Stimulated activated CD4-positive, alpha-beta T cell treated with anti-CD3 and anti-CD28 coated beads, TNF-alpha, amount 100 ng/mL, for 48 hours (primary cell): ENCODE measurements around the gene APOO.

ENCODE experiments used
- DNase-seq, 3 donors: peaks; one replicate each; pipeline ENCODE4 v3.0.0-alpha.2; 2020; ENCODE audit warnings: low read depth in 3 of 3

The APOO gene

DNA sequence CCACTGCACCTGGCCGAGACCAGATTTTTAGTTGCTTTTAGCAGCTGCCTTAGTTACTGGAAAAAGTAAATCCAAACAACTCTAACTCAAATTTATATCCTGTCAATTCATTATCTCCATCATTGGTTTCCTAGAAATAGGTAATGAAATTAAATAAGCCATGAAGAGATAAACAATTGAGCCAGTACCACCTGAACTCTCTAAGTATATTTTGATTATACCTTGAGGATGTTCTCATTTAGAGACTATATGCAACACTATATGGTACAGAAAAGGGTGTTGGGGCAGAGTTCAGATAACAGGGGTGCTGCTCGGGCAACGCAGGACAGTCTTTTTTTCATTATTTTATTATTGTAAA lies 89.8 kb downstream of the APOO start:
- DNase-seq = no peak

DNA sequence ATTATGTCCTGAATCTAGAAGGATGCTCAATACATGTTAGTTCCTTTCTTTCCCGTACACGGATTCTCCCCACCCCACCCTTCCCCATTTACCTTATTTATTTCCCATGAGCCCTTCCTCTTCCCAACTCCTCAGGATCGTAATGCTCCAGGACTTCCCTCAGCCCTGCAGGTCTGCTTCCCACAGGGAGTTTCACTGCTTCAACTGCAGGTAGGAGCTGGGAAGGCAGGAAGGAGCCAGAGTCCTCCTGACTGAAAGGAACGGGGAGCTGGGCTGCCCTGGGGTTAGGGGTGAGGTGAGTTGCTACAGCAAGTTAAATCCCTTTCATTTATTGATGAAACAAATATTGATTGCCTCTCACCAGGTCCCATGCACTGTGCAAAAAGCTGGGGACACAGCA lies 91.6 kb downstream of the APOO start:
- no peak for DNase-seq

DNA sequence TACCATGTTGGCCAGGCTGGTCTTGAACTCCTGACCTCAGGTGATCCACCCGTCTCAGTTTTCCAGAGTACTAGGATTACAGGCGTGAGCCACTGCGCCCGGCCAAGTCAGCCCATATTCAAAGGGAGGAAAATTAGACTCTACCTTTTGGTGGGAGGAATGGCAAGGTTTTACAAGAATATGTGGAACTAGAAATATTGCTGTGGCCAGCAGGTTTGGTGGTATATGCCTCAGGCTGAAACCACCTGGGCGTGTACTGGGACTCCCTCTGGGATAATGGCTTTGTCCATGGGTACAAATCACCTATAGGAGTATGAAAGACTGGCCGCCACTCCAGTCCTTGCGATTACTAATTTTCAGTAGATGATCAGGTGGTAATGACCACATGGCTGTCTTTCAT lies 92.4 kb downstream of the APOO start:
- no peak for DNase-seq

DNA sequence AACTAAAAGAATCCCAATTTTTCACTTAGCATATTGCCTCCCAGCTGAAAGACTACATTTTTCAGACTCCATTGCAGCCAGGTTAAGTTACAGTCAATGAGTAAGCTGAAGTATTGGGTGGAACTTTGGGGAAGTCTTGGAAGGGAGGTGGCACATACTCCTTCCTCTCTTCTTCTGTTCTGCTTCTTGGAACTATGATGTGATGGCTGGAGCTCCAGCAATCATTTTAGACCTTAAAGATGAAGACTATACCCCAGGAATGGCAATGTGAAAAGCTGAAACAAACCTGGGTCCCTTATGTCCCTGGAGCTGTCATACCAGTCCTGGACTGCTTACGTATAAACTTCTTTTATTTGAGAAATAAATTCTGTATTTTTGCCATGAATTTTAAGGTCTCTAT lies 93.9 kb downstream of the APOO start:
- no peak for DNase-seq

DNA sequence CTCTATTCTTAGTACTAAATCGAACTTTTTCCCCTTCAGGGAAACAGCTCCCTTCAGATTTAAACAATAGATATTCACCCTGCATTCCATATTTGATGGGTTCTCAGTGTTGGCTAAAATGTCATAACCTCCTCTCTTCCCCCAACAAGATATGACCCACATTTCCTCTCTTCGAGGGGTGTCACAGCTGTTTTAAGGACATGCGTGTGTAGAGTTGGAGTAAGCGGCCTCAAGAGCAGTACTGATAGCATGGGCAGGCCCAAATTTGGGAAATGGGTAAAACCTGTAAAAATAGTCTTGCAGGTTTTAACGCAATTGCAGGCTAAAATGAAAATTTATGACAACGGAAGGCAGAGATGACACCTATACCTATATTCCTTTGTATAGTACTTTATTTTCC lies 96.1 kb downstream of the APOO start:
- DNase-seq = no peak

DNA sequence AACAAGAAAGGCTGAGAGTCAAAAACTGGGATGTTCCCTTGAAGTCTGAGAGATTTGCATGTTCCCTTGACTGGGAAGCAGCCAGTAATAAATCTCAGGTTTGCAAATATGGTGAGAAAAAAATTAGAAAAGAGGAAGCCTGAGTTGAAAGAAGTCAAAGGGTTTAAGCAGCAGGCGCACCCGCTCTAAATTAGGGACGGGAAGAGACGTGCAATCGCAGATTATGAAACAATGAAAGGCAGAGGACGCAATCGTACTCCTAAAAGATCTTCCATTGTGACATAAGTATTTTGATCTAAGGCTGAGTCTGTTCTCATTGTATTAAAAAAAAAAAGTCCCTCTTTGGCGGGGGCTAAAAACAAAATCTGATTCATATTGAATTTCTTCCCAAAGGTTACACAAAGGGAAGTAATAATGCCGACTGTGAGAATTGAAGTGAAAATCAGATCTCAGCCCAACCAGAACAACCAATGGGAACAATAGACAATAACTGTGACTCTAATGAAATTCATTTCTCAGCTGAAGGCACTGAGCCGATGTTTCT lies 96.6 kb downstream of the APOO start:
- no peak for DNase-seq

DNA sequence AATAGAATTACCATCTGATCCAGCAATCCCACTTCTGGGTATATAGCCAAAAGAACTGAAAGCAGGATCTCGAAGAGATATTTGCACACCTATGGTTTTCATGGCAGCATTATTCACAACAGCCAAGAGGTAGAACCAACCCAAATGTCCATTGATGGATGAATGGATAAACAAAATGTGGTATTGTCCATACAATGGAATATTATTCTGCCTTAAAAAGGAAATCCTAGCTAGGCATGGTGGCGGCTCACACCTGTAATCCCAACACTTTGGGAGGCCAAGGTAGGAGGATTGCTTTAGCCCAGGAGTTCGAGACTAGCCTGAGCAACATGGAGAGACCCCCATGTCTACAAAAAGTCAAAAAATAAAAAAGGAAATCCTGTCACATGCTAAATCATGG lies 97.5 kb downstream of the APOO start:
- DNase-seq = no peak

DNA sequence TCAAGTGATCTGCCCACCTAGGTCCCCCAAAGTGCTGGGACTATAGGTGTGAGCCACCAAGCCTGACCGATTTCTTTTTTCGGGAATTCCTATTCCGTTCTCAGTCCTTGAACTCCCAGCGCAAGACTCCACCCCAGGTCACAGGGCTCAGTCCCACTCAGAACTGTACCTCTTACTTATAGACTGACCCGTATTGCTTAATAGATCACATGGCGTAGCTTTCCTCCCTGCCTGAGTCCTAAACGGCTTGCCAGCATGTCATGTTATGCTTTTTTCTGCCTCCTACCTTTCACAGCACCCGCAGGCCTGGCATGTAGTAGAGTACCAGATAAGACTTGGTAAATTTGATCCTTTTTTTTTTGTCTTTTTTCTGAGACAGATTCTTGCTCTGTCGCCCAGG lies 102.3 kb downstream of the APOO start:
- DNase-seq = no peak

DNA sequence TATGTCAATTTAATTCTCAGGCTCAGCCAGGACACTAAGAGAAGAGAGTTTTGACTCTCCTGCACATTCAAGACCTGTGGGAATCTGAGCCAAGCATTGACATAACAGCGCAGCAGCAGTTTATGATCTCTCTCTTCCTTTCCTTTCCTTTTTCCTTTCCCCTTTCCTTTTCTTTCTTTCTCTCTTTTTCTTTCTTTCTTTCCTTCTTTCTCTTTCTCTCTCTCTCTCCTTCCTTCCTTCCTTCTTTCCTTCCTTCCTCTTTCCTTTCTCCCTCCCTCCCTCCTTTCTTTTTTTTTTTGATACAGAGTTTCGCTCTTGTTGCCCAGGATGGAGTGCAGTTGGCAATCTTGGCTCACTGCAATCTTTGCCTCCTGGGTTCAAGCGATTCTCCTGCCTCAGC lies 103.2 kb downstream of the APOO start:
- no peak for DNase-seq

DNA sequence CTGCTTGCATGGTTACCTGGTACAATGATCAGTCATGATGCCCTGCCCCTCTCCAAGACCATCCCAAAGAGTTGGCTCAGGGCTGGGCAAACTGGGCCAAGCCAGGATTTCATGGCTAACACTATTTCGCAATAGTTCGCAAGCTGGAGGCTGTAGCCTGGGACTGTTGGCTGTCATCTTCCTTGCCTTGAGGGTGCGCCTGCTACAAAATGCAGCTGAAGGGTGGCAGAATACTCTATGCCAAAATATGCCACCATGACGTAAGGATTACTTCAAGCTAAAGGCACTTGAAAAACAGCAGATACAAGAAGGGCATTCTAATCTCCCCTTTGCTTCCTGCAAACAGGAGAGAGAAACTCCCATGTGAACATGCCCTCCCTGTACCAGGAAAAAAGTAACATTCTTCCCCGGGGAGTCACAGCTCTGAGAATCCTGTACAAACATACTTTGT lies 103.8 kb downstream of the APOO start:
- no peak for DNase-seq

DNA sequence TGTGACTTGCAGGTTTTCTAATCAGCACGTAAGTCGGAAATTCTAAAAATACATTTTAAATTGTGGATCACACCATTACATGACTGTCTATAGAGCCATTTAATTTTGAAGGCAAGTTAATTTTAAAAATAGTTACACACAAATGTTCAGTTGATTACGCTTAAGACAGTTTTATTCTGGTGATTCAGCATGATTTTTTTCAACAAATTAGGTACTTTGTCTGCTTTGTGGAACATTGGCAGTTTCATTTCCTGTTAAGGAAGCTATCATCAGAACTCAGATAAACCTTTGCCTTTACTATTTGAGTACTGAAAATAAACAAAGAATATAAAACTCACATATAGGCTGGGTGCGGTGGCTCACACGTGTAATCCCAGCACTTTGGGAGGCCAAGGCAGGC lies 105.3 kb downstream of the APOO start:
- DNase-seq = no peak

DNA sequence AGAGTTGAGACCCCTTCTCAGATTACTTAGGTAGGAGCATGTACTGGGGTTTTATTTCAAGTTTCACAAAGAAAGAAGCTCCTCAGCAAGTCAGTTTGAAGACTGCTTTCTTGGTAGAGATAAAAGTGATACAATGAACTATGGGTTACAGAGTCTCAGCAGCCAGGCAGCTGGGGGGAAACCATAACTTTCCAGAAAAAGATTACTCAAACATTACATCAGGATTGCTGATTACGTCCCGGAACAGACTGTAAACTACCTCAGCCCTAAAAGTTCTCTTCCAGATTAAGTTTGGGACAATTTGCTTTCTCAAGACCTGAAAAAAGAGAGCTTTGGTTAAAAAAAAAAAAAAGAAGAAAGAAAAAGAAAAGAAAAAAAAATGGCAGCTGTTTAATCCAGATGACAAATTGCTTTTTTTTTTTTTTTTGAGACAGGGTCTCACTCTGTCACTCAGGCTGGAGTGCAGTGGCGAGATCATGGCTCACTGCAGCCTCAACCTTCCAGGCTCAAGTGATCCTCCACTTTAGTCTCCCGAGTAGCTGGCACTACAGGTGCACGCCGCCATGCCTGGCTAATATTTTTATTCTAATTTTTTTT lies 108.2 kb downstream of the APOO start:
- DNase-seq = no peak

DNA sequence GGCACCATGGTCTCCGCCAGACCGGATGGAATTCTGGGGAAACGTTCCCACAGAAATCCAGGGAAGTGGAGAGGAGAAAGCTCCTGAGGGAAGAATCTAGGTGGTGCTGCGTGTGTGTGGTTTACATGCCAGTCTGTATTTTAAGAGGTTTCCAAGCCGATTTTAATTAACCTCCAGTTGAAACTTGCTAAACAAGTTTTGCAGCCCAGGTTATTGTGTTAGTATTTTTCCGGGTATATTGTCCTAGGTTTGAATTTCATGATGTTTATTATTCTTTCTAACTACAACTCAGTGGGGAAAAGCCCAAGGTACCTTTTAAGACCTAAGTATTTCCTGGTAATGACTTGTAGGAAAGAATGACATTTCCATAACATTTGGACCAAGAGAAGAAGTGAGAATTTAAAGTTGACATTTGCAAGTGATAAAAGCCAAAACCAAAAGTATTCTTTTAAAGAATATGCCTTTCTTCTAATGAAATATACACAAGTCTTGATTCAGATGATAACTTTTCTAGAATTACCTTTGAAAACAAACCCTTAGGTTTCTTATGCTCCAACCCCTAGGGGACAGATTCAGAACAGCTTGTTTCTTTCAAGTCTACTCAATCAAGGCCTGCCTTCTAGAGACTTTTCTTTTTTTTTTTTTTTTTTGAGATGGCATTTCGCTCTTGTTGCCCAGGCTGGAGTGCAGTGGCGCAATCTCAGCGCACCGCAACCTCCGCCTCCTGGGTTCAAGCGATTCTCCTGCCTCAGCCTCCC lies 110.2 kb downstream of the APOO start:
- no peak for DNase-seq

DNA sequence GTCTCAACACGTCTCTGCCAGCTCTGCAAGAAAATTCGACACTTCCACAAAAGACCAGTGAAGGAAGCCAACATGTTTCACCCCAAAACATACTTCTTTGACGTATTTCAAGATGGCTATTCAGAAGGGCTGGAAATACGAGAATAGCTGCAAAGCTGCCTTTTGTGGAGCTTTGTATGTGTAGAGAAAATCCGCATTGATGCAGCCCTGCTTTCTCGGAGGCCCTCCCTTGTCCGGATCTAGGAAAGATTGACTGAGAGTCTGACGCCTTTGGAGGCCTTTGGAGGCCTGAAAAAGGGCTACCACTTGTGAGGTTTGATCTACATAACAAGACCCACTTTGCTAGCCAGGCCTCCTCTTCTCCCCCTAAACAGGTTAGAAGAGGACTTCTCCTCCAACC lies 112.5 kb downstream of the APOO start:
- DNase-seq = no peak

DNA sequence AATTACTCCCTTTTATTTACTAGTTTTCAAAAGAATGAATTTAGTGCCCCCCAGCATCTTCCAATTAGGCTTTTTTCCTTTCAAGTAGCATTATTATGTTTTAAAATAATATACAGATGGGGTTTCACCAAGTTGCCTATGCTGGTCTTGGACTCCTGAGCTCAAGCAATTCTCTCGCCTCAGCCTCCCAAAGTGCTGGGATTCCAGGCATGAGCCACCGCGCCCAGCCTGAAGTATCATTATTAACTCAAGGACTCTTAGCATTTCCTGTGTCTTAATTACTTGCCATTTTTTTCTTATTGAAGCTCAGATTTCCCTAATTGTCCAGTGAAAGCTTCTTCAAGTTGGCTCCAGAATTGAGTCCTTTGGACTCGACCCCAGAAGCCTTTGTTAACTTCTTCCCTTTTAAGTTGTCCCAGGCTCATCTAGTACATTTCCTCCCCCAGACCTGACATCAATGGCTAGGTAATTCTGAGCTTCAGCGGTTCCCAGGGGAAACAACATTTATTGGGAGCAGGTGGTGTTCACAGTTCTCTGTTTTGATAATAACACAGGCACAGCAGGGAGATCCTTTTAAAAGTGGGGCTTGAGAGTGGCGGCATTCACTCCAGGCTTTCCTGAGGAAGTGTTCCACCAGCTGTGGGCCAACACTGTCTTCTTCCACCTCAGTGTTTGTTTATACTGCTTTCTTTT lies 114.7 kb downstream of the APOO start:
- DNase-seq = no peak

DNA sequence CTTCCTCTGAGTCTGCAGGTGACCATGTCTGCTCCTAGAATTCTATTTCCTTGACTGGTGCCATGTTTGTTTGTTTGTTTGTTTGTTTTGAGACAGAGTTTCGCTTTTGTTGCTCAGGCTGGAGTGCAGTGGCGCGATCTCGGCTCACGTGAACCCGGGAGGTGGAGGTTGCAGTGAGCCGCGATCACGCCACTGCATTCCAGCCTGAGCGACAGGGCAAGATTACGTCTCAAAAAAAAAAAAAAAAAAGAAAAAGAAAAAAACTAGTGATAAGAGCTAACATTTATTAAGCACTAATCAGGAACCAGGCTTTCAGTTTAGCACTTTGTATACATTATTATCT lies 117.6 kb downstream of the APOO start:
- DNase-seq = no peak

DNA sequence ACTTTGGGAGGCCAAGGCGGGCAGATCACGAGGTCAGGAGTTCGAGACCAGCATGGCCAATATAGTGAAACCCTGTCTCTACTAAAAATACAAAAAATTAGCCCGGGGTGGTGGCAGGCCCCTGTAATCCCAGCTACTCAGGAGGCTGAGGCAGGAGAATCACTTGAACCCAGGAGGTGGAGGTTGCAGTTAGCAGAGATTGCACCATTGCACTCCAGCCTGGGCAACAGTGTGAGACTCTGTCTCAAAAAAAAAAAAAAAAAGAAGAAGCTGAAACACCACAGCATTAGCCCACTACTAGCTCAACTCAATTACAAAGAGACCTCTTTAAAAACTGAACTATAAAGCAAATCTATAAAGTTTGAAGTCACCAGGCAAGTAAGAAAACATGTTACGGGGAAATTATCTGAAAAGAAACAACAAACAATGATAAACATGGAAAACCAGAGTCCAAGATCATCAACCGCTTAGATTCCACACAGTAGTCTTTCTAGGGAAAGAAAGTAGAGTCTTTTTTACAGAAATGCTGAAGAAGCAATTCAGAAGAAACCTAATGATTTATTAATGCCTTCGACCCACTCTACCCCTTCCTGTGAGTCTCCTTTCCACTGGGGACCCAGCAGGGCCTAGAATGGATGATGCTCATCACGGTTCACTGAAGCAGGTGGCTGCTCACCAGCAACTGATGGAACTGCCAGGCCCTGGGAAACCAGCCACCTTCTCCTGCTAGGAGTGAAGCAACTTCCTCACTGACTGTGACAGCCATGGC lies 118.2 kb downstream of the APOO start:
- DNase-seq = no peak

DNA sequence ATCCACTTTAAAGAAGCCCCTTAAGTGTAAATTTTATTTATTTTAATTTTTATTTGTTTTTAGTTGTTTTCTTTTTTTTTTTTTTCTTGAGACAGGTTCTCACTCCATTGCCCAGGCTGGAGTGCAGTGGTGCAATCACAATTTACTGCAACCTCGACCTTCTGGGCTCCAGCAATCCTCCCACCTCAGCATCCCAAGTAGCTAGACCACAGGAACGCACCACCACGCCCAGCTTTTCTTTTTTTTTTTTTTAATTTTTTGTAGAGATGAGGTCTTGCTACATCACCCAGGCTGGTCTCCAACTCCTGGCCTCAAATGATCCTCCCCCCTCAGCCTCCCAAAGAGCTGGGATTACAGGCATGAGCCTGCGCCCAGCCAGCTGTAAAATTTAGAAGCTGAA lies 118.8 kb downstream of the APOO start:
- DNase-seq = no peak

DNA sequence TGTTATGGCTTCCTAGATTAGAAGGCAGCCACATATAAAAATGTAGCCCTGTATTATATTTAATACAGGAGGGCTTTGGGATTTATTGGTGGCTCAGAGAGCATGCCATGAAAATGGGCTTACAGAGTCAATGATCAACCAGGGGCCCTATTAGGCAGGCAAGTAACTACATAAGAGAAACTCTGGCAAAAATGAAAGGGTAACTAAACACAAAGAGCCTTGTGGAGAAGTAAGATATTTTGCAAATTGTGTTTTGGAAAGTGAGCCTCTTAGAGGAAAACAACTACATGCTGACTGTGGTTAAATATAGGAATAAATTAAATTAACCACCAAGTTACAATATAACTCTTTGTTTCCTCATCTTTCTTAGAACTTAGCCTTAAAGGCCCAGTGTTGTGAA lies 119.2 kb downstream of the APOO start:
- no peak for DNase-seq

DNA sequence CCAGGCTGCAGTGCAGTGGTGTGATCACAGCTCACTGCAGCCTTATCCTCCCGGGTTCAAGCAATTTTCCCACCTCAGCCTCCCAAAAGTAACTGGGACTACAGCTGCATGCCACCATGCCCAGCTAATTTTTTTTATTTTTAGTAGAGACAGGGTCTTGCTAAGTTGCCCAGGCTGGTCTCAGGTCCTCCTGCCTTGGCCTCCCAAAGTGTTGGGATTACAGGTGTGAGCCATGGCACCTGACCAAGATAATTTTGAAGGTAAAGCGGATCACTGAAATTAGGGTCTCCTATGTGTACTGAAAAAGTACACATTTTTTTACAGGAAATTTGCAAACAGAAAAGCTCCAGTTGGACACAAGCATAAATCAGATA lies 120.0 kb downstream of the APOO start:
- DNase-seq = no peak

DNA sequence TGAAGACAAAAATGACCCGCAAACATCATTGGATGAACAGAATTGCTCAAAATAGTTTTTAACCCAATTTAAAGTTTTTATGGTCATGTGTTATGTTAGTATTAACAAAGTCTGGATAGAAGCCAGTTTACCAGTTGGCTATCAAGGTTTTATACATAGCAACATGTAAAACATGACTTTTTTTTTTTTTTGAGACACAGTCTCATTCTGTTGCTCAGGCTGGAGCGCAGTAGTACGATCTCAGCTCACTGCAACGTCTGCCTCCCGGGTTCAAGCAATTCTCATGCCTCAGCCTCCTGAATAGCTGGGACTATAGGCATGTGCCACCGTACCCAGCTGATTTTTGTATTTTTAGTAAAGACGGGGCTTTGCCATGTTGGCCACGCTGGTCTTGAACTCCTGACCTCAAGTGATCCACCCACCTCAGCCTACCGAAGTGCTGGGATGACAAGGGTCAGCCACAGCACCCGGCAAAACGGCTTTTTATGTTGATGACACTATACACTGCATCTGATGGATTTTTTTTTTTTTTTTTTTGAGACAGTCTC lies 121.4 kb downstream of the APOO start:
- DNase-seq = no peak

DNA sequence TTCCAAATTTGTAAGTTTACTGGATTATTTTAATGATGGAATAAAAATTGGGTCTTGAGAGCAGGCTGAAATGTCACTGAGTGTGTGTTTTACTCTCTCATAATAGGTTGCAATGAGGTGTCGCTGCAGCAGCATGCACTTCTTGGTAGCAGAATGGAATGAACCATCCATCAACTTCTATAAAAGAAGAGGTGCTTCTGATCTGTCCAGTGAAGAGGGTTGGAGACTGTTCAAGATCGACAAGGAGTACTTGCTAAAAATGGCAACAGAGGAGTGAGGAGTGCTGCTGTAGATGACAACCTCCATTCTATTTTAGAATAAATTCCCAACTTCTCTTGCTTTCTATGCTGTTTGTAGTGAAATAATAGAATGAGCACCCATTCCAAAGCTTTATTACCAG lies 122.2 kb downstream of the APOO start:
- DNase-seq = no peak
